Suprapubic skin (tissue), 3 donors: ENCODE measurements around the gene TRMT11.

Source experiments
- POLR2A ChIP-seq, 2 donors: fragments of 450-650 bp; IDR thresholded peaks; one replicate each; pipeline ENCODE4 v1.6.1; 2017; ENCODE audit warnings: antibody characterized with exemption in 2 of 2, mild to moderate bottlenecking in 2 of 2, moderate library complexity in 2 of 2
- TF ChIP-seq, protein P1 (sequence below), 2 donors: fragments of 200-600 bp in 1 of 2; fragments of 450-650 bp in 1 of 2; sonication (generic) in 1 of 2; IDR thresholded peaks; one replicate each; pipeline ENCODE4 v1.5.1; 2016 to 2019; ENCODE audit warnings: antibody characterized with exemption in 2 of 2, mild to moderate bottlenecking in 1 of 2, moderate library complexity in 1 of 2

DNA sequence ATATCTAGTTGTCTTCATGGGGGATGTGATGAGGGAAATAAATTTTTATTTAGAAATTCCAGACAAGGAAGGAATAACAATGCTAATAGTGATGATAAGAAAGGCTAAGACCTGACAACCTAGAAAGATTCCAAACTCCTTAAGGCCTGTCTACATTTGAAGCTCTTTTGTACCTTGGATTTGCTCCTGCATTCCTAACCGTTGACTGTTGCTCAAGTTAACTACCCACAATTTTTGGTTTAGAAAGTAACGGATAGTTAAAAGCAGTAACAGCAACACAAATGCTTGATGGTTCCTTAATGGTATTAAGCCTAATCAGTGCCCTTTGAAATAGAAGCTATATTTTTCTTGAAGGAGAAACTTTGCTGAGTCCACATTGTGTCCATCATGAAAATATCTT is 52.9 kb downstream of the TRMT11 start:
- TF ChIP-seq, protein P1, sequence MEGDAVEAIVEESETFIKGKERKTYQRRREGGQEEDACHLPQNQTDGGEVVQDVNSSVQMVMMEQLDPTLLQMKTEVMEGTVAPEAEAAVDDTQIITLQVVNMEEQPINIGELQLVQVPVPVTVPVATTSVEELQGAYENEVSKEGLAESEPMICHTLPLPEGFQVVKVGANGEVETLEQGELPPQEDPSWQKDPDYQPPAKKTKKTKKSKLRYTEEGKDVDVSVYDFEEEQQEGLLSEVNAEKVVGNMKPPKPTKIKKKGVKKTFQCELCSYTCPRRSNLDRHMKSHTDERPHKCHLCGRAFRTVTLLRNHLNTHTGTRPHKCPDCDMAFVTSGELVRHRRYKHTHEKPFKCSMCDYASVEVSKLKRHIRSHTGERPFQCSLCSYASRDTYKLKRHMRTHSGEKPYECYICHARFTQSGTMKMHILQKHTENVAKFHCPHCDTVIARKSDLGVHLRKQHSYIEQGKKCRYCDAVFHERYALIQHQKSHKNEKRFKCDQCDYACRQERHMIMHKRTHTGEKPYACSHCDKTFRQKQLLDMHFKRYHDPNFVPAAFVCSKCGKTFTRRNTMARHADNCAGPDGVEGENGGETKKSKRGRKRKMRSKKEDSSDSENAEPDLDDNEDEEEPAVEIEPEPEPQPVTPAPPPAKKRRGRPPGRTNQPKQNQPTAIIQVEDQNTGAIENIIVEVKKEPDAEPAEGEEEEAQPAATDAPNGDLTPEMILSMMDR (IDR thresholded peaks at IDR 0.05) = no peak
- TF ChIP-seq POLR2A (IDR thresholded peaks at IDR 0.05) = no peak
